GM12878 (cell line): ENCODE measurements around the gene FTO. TPM values are rescaled to one million over a fixed set of nuclear protein-coding genes. Genes with fewer than 3 reads are reported as not detected.

Experiments
- ATAC-seq: fragments of 200-7000 bp; cut with Tn5 transposase; 3 replicates; pipeline ENCODE4 v1.9.1; 2020; ENCODE audit warnings: mild to moderate bottlenecking, moderate library complexity
- BruUV-seq: library from RNA; stranded (reverse); fragments of 400-500 nt; replicated peaks from 2 replicates; lab custom pipeline; 2021; lab: Mats Ljungman, UMichigan
- CTCF ChIA-PET: fragments of 300-600 bp; sonication (Branson Sonifier 250); formaldehyde crosslinking; extraction: SDS; loops from one replicate; lab custom pipeline; 2021; ENCODE audit warnings: inconsistent platforms; lab: Yijun Ruan, JAX
- POLR2A ChIA-PET: fragments of 350-600 bp; formaldehyde crosslinking; extraction: SDS; loops from one replicate; lab custom pipeline; 2021; ENCODE audit warnings: inconsistent platforms; lab: Charles Lee
- RAD21 ChIA-PET: fragments of 300-600 bp; sonication (Branson Sonifier 250); formaldehyde crosslinking; loops from one replicate; lab custom pipeline; 2023; ENCODE audit warnings: antibody characterized with exemption; ENCODE audit not compliant: unreplicated experiment; lab: Charles Lee
- SMC1A ChIA-PET: fragments of 300-600 bp; sonication (Branson Sonifier 250); formaldehyde crosslinking; loops from one replicate; lab custom pipeline; 2023; ENCODE audit not compliant: unreplicated experiment, uncharacterized antibody; lab: Charles Lee
- DNase-seq: peaks from one replicate; pipeline ENCODE4 v3.0.0-alpha.2; 2011; ENCODE audit warnings: low read depth, low spot score
- FAIRE-seq: peaks from 3 replicates; lab custom pipeline; 2011; peaks lifted over from hg19 to GRCh38; lab: Jason Lieb, UNC
- H2AFZ ChIP-seq: 2 replicates; pipeline ENCODE4 v1.6.0; 2011; ENCODE audit warnings: low read depth, low read length, control low read depth; ENCODE audit not compliant: control insufficient read depth
- H3K27ac ChIP-seq: 2 replicates; pipeline ENCODE4 v1.5.1; 2011; ENCODE audit warnings: control low read depth; ENCODE audit not compliant: control insufficient read depth, insufficient read depth
- H3K27me3 ChIP-seq, 2 experiments: replicated peaks in 1 of 2; 2 replicates each; pipeline versions ENCODE4 v1.6.0 to v1.6.1; 2011; ENCODE audit warnings: low read length in 1 of 2; ENCODE audit not compliant: control insufficient read depth in 2 of 2, insufficient read depth in 2 of 2
- H3K36me3 ChIP-seq, 2 experiments: 2 replicates each; pipeline ENCODE4 v1.5.1; 2011; ENCODE audit warnings: low read length in 1 of 2; ENCODE audit not compliant: control insufficient read depth in 2 of 2, insufficient read depth in 2 of 2
- H3K4me1 ChIP-seq: 2 replicates; pipeline ENCODE4 v1.6.1; 2011; ENCODE audit warnings: mild to moderate bottlenecking, low read length, moderate library complexity, mixed read lengths; ENCODE audit not compliant: control insufficient read depth, insufficient read depth
- H3K4me2 ChIP-seq: 2 replicates; pipeline ENCODE4 v1.6.0; 2011; ENCODE audit warnings: control low read depth; ENCODE audit not compliant: control insufficient read depth, insufficient read depth
- H3K4me3 ChIP-seq: fragments of 200-600 bp; sonication (generic); 2 replicates; pipeline ENCODE4 v1.5.1; 2016
- H3K79me2 ChIP-seq: 2 replicates; pipeline ENCODE4 v1.6.0; 2011; ENCODE audit warnings: low read length; ENCODE audit not compliant: control insufficient read depth, insufficient read depth
- H3K9ac ChIP-seq: 2 replicates; pipeline ENCODE4 v1.8.0; 2011; ENCODE audit warnings: low read length, control low read depth, mixed read lengths; ENCODE audit not compliant: control insufficient read depth, insufficient read depth
- H3K9me3 ChIP-seq: replicated peaks from 3 replicates; pipeline ENCODE4 v1.5.1; 2011; ENCODE audit warnings: mild to moderate bottlenecking, low read length; ENCODE audit not compliant: control insufficient read depth, insufficient read depth
- H4K20me1 ChIP-seq: 2 replicates; pipeline ENCODE4 v1.6.0; 2011; ENCODE audit not compliant: control insufficient read depth, insufficient read depth
- CHD2 ChIP-seq: IDR thresholded peaks from 2 replicates; pipeline ENCODE4 v1.6.1; 2011; ENCODE audit warnings: low read depth, low read length, improper control_type of control experiment, borderline replicate concordance
- EP300 ChIP-seq, 2 experiments: fragments of 150-350 bp in 1 of 2; IDR thresholded peaks; 2 replicates each; pipeline ENCODE4 v1.6.1; 2011 to 2012; ENCODE audit warnings: low read depth in 2 of 2, low read length in 2 of 2, borderline replicate concordance in 1 of 2, improper control_type of control experiment in 1 of 2, inconsistent platforms in 1 of 2; ENCODE audit not compliant: control insufficient read depth in 1 of 2
- IRF4 ChIP-seq: IDR thresholded peaks from 2 replicates; pipeline ENCODE4 v1.6.1; 2011; ENCODE audit warnings: low read depth, low read length
- RAD51 ChIP-seq: fragments of 450-650 bp; IDR thresholded peaks from 2 replicates; pipeline ENCODE4 v1.6.1; 2016; ENCODE audit warnings: moderate library complexity, mild to moderate bottlenecking, inconsistent platforms
- TBL1XR1 ChIP-seq: IDR thresholded peaks from 2 replicates; pipeline ENCODE4 v1.6.1; 2012; ENCODE audit warnings: low read depth, low read length, improper control_type of control experiment
- WGBS: methylation state at CpG from one replicate; pipeline ENCODE4 v1.1.6; 2016; ENCODE audit warnings: low lambda C conversion rate; ENCODE audit not compliant: insufficient replicate concordance, insufficient coverage; ENCODE audit errors: missing lambda C conversion rate; 5-methylcytosine and 5-hydroxymethylcytosine counted together
- in situ Hi-C: fragments of 300-500 bp; cut with MboI; formaldehyde crosslinking; loops from 9 replicates; pipeline ENCODE4 v1.14.3; 2018; ENCODE audit warnings: mixed read lengths
- intact Hi-C: fragments of 100-400 bp; cut with micrococcal nuclease; formaldehyde crosslinking; loops from one replicate; pipeline ENCODE4 v1.14.2; 2022; ENCODE audit not compliant: unreplicated experiment
- polyA plus RNA-seq, 11 experiments: library from polyadenylated mRNA; depleted of rRNA in 4 of 11; unstranded in 6 of 11; stranded (reverse) in 5 of 11; fragments of >200 nt; fragmentation: Nextera tagmentation in 4 of 11; fragmentation: Illumina TruSeq in 1 of 11; extraction: Ambion mirVana in 4 of 11; extraction: Trizol in 1 of 11; gene quantifications; 1 replicate in 1 of 11; 2 replicates in 10 of 11; pipeline versions ENCODE4 v1.2.1 to v1.2.3, GENCODE V29; 2011 to 2016; ENCODE audit warnings: inconsistent platforms in 2 of 11, missing spikeins in 2 of 11, low read depth in 1 of 11
- total RNA-seq, 4 experiments: library from RNA; depleted of rRNA in 3 of 4; stranded (reverse); fragments of >200 nt in 3 of 4; fragmentation: Illumina TruSeq in 1 of 4; extraction: Trizol in 1 of 4; gene quantifications; 2 replicates each; pipeline versions ENCODE4 v1.2.1 to v1.2.3, GENCODE V29; 2013 to 2021
- TF ChIP-seq, protein P1 (sequence below): fragments of 450-650 bp; IDR thresholded peaks from 2 replicates; pipeline ENCODE4 v1.6.1; 2018; ENCODE audit warnings: borderline replicate concordance, mild to moderate bottlenecking; ENCODE audit not compliant: partially characterized antibody

FTO gene
- total and polyA plus RNA-seq, 10 of the 15 experiments (the other 5 are each of a cell fraction or from before 2014, with no cell fraction given), result 20.1 to 55.0 (median 47.0) TPM

- in situ Hi-C loops, result no loop called here
- H3K4me1 ChIP-seq, result no peaks in the 10 kb centered on the region
- ATAC-seq, result no peak
- H3K36me3 ChIP-seq, result no peaks in the 10 kb centered on the region
- BruUV-seq, result no TSS peak
- H3K79me2 ChIP-seq, result no peaks in the 10 kb centered on the region
- POLR2A ChIA-PET, result no interaction called here
- no peaks in the 10 kb centered on the region for H3K9me3 ChIP-seq
- no peak overlapping the region for H3K27ac ChIP-seq
- no peak for FAIRE-seq
- 98% methylated on average over 3 of the region's 3 CpGs for WGBS
- RAD21 ChIA-PET, result no interaction called here
- CTCF ChIA-PET, result no interaction called here
- intact Hi-C loops, result no loop called here
- no peak for TF ChIP-seq EP300 (IDR thresholded peaks at IDR 0.05; ENCODE audit: borderline replicate concordance in 1 of 2, control insufficient read depth in 1 of 2, low read depth in 2 of 2, low read length in 2 of 2)
- TF ChIP-seq, protein P1, sequence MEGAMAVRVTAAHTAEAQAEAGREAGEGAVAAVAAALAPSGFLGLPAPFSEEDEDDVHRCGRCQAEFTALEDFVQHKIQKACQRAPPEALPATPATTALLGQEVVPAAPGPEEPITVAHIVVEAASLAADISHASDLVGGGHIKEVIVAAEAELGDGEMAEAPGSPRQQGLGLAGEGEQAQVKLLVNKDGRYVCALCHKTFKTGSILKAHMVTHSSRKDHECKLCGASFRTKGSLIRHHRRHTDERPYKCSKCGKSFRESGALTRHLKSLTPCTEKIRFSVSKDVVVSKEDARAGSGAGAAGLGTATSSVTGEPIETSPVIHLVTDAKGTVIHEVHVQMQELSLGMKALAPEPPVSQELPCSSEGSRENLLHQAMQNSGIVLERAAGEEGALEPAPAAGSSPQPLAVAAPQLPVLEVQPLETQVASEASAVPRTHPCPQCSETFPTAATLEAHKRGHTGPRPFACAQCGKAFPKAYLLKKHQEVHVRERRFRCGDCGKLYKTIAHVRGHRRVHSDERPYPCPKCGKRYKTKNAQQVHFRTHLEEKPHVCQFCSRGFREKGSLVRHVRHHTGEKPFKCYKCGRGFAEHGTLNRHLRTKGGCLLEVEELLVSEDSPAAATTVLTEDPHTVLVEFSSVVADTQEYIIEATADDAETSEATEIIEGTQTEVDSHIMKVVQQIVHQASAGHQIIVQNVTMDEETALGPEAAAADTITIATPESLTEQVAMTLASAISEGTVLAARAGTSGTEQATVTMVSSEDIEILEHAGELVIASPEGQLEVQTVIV, result no peak
- TF ChIP-seq RAD51, result no peak
- TF ChIP-seq TBL1XR1, result no peak
- TF ChIP-seq IRF4, result no peak
- TF ChIP-seq CHD2, result no peak
- no peaks in the 10 kb centered on the region for H3K27me3 ChIP-seq
- SMC1A ChIA-PET, result interaction anchor here (1.2 to 1.9 kb wide), 3 partner anchors 13 to 26 kb away, joined by 3 to 4 read pairs (median 3); no protein-coding TSS in a partner anchor
- H3K9ac ChIP-seq, result no peak overlapping the region
- no peaks in the 10 kb centered on the region for H4K20me1 ChIP-seq
- H3K4me2 ChIP-seq, result no peak overlapping the region
- H3K4me3 ChIP-seq, result no peak overlapping the region
- no peak overlapping the region for H2AFZ ChIP-seq
- DNase-seq, result no peak
These were observed 281.9 kb downstream of the FTO start for GRCh38 chr16:53985861-53986260.
